ENCODE data around the gene HOXD10. TPM values are rescaled to one million over a fixed set of nuclear protein-coding genes. Genes with fewer than 3 reads are reported as not detected.

HOXD10 gene
- total and polyA plus RNA-seq, 2 of the 13 experiments (the other 11 are each of a cell fraction or from before 2014, with no cell fraction given): not detected

DNA sequence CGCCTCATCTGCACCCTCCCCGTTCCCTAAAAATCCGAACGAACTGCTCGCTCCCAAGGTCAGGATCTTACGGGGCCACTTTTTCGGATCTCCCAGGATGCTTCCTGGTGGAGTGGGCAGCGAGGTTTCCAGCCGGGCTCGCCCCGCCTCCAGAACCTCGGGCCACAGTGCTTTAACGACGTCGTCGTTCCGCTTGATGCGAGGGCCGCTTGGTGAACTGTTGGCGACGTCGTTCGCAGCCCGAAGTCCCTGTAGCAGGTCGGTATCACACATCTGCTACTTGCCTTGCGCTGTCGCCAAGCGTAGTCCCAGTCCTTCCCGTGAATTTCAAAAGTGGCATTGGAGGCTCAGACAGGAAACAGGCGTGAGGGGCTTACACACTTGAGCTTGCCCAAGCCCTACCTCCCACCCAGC lies 48.2 kb upstream of the HOXD10 start:
- WGBS (ENCODE audit: low lambda C conversion rate): 66% methylated on average over 27 of the region's 30 CpGs
- H3K27me3 ChIP-seq (ENCODE audit: control insufficient read depth in 1 of 2, insufficient read depth in 2 of 2, low read length in 2 of 2): peaks cover 20 to 74% of the 10 kb centered on the region in 2 experiments

More for the DNA sequence above, 48.2 kb upstream of the HOXD10 start:
- H3K79me2 ChIP-seq (ENCODE audit: insufficient read depth, low read length): no peaks in the 10 kb centered on the region
- H3K36me3 ChIP-seq (replicated peaks in 1 of 2; ENCODE audit: control insufficient read depth in 1 of 2, insufficient read depth in 2 of 2, low read length in 2 of 2): no peaks in the 10 kb centered on the region
- H3K4me1 ChIP-seq (ENCODE audit: insufficient read depth, low read length): no peaks in the 10 kb centered on the region
- no peak overlapping the region for H3K4me2 ChIP-seq (ENCODE audit: low read depth, low read length)
- no TSS peak for BruUV-seq (replicated peaks)
- H4K20me1 ChIP-seq (ENCODE audit: insufficient read depth, low read length): no peaks in the 10 kb centered on the region
- no peak for DNase-seq (ENCODE audit: low spot score)
- CTCF ChIA-PET (ENCODE audit: low intra/inter-chr PET ratio, low total read pairs): no interaction called here
- H3K4me3 ChIP-seq (replicated peaks in 1 of 3; ENCODE audit: insufficient read depth in 1 of 3, low read depth in 2 of 3, low read length in 3 of 3): no peak overlapping the region
- in situ Hi-C loops (cut with HindIII; ENCODE audit: extremely low pct_ligation_motif_present, low pct_unique_long_range_greater_than_20kb) (no loop called here), intact Hi-C loops (cut with micrococcal nuclease; ENCODE audit: unreplicated experiment) (no loop called here)
- POLR2A ChIA-PET: no interaction called here
- ATAC-seq: no peak
- no peak overlapping the region for H3K27ac ChIP-seq (ENCODE audit: extremely low read length, insufficient read depth, low read length)
- H2AFZ ChIP-seq (ENCODE audit: low read length): no peak overlapping the region
- FAIRE-seq: no peak
- peak; percentile 27; the same call in 1 of the 2 replicates for TF ChIP-seq EED (CRISPR knock-in tag; IDR thresholded peaks at IDR 0.05)
- TF ChIP-seq, protein P1, sequence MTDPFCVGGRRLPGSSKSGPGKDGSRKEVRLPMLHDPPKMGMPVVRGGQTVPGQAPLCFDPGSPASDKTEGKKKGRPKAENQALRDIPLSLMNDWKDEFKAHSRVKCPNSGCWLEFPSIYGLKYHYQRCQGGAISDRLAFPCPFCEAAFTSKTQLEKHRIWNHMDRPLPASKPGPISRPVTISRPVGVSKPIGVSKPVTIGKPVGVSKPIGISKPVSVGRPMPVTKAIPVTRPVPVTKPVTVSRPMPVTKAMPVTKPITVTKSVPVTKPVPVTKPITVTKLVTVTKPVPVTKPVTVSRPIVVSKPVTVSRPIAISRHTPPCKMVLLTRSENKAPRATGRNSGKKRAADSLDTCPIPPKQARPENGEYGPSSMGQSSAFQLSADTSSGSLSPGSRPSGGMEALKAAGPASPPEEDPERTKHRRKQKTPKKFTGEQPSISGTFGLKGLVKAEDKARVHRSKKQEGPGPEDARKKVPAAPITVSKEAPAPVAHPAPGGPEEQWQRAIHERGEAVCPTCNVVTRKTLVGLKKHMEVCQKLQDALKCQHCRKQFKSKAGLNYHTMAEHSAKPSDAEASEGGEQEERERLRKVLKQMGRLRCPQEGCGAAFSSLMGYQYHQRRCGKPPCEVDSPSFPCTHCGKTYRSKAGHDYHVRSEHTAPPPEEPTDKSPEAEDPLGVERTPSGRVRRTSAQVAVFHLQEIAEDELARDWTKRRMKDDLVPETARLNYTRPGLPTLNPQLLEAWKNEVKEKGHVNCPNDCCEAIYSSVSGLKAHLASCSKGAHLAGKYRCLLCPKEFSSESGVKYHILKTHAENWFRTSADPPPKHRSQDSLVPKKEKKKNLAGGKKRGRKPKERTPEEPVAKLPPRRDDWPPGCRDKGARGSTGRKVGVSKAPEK (CRISPR knock-in tag; IDR thresholded peaks at IDR 0.05; ENCODE audit: borderline replicate concordance): no peak
- no peak for TF ChIP-seq IRX3 (CRISPR knock-in tag; IDR thresholded peaks at IDR 0.05; ENCODE audit: borderline replicate concordance, low read depth)
- no peak overlapping the region for H3K9ac ChIP-seq (ENCODE audit: insufficient read depth, low read depth, low read length)
- H3K9me3 ChIP-seq (ENCODE audit: low read length): no peaks in the 10 kb centered on the region

All from HepG2 (cell line).